OCI-LY3 (cell line): ENCODE data around the gene GCKR.

Experiments
- H2AFZ ChIP-seq: fragments of 200-600, 300-600 bp; shearing (Covaris generic); 2 replicates; pipeline ENCODE4 v1.6.0; 2014; ENCODE audit warnings: antibody characterized with exemption, low read depth, low read length
- H3K27ac ChIP-seq: fragments of 200-600, 300-600 bp; sonication (generic); 2 replicates; pipeline ENCODE4 v1.5.1; 2014; ENCODE audit warnings: mild to moderate bottlenecking, low read length, moderate library complexity, mixed read lengths
- H3K27me3 ChIP-seq: fragments of 200-600, 300-600 bp; sonication (generic); 2 replicates; pipeline ENCODE4 v1.6.1; 2014; ENCODE audit warnings: low read depth, low read length, mixed read lengths
- H3K36me3 ChIP-seq: fragments of 200-600, 300-600 bp; sonication (generic); replicated peaks from 2 replicates; pipeline ENCODE3; 2014; ENCODE audit warnings: low read depth, low read length, mixed read lengths
- H3K4me1 ChIP-seq: fragments of 300-600, 200-600 bp; sonication (generic); 2 replicates; pipeline ENCODE4 v1.6.1; 2014; ENCODE audit warnings: low read length, mixed read lengths
- H3K4me2 ChIP-seq: fragments of 200-600, 300-600 bp; sonication (generic); 2 replicates; pipeline ENCODE4 v1.6.1; 2014; ENCODE audit warnings: low read length, mixed read lengths
- H3K4me3 ChIP-seq: fragments of 300-600, 200-600 bp; sonication (generic); 2 replicates; pipeline ENCODE4 v1.5.1; 2014; ENCODE audit warnings: antibody characterized with exemption, mild to moderate bottlenecking, low read length, moderate library complexity
- H3K79me2 ChIP-seq: fragments of 300-600, 200-600 bp; shearing (Covaris generic); 2 replicates; pipeline ENCODE4 v1.6.1; 2014; ENCODE audit warnings: mild to moderate bottlenecking, low read length, mixed read lengths
- H3K9ac ChIP-seq: fragments of 300-600, 200-600 bp; shearing (Covaris generic); 2 replicates; pipeline ENCODE4 v1.6.0; 2014; ENCODE audit warnings: mild to moderate bottlenecking, low read length, moderate library complexity
- H3K9me3 ChIP-seq: fragments of 200-600, 300-600 bp; shearing (Covaris generic); 2 replicates; pipeline ENCODE4 v1.6.1; 2014; ENCODE audit warnings: low read length, mixed read lengths; ENCODE audit not compliant: insufficient read depth
- H4K20me1 ChIP-seq: fragments of 200-600, 300-600 bp; sonication (generic); 2 replicates; pipeline ENCODE4 v1.6.1; 2016; ENCODE audit warnings: low read length, mixed read lengths; ENCODE audit not compliant: insufficient read depth
- EZH2phosphoT487 ChIP-seq: fragments of 200-600 bp; shearing (Covaris generic); IDR thresholded peaks from 2 replicates; pipeline ENCODE4 v1.6.1; 2018; ENCODE audit warnings: antibody characterized with exemption, mixed run types, low read depth
- TF ChIP-seq, protein P1 (sequence below): fragments of 200-600, 300-600 bp; sonication (generic); IDR thresholded peaks from 2 replicates; pipeline ENCODE4 v1.5.1; 2014; ENCODE audit warnings: antibody characterized with exemption, low read length, low read depth

GCKR gene, protein sequence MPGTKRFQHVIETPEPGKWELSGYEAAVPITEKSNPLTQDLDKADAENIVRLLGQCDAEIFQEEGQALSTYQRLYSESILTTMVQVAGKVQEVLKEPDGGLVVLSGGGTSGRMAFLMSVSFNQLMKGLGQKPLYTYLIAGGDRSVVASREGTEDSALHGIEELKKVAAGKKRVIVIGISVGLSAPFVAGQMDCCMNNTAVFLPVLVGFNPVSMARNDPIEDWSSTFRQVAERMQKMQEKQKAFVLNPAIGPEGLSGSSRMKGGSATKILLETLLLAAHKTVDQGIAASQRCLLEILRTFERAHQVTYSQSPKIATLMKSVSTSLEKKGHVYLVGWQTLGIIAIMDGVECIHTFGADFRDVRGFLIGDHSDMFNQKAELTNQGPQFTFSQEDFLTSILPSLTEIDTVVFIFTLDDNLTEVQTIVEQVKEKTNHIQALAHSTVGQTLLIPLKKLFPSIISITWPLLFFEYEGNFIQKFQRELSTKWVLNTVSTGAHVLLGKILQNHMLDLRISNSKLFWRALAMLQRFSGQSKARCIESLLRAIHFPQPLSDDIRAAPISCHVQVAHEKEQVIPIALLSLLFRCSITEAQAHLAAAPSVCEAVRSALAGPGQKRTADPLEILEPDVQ

DNA sequence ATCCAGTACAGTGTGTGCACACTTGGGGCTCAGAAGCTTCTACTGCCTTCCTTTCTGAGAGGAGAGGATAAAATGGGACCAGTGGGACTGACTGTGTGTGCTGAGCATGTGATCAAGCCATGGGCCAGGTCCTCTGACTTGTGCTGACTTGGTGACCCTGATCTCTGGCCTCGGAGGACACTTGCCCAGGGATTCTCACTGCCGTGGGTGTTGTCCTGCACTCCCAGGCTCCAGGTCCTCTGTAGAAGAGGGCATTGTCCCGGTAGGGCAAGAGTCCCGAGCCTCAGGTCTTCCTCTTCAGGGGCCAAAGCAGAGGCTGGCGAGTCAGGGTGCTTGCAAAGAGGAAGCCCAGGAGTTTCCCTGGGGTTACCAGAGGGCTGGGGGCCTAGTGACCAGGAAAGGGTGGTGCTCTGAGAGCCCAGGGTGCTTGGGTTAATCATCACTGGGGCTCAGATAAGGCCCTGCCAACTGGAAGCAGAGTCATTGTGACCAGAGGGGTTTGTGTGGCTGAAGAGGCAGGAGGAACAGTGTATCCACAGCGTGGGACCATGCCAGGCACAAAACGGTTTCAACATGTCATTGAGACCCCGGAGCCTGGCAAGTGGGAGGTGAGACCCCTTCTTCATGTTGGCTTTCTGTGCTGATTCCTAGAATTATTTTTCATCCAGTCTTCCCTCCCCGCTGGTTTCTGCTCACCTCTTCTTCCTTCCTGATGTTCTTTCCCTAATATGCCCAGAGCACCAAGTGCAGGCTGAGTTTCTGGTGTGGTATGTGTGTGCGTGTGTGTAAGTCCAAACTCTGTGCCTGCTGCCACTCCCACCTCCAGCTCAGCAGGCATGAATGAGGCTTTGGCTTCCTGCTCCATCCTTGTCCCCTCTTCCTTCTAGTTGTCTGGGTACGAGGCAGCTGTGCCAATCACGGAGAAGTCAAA, at the start of gene GCKR:
TSS of gene GCKR (plus strand) at position 483 of the 931 bp plus-strand sequence. CDS start at position 549, 66 bp downstream.
- no peak within 1 kb of the TSS for H3K4me3 ChIP-seq
- TF ChIP-seq, protein P1, sequence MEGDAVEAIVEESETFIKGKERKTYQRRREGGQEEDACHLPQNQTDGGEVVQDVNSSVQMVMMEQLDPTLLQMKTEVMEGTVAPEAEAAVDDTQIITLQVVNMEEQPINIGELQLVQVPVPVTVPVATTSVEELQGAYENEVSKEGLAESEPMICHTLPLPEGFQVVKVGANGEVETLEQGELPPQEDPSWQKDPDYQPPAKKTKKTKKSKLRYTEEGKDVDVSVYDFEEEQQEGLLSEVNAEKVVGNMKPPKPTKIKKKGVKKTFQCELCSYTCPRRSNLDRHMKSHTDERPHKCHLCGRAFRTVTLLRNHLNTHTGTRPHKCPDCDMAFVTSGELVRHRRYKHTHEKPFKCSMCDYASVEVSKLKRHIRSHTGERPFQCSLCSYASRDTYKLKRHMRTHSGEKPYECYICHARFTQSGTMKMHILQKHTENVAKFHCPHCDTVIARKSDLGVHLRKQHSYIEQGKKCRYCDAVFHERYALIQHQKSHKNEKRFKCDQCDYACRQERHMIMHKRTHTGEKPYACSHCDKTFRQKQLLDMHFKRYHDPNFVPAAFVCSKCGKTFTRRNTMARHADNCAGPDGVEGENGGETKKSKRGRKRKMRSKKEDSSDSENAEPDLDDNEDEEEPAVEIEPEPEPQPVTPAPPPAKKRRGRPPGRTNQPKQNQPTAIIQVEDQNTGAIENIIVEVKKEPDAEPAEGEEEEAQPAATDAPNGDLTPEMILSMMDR = no peak
- no peak for TF ChIP-seq EZH2phosphoT487
- H3K9ac ChIP-seq = no peak within 1 kb of the TSS
- 0 out of 2 replicates have a peak, but pooled peaks cover 4% of the 10 kb centered on the region for H3K27me3 ChIP-seq
- H3K4me1 ChIP-seq = peaks cover under 1% of the 10 kb centered on the region; the same call in 1 of the 2 replicates
- no peaks in the 10 kb centered on the region for H3K9me3 ChIP-seq
- no peaks in the 10 kb centered on the region for H4K20me1 ChIP-seq
- H3K79me2 ChIP-seq = no peaks in the 10 kb centered on the region
- no peak within 1 kb of the TSS for H3K4me2 ChIP-seq
- no peak within 1 kb of the TSS for H3K27ac ChIP-seq
- H2AFZ ChIP-seq = no peak within 1 kb of the TSS
- no peaks in the 10 kb centered on the region for H3K36me3 ChIP-seq

DNA sequence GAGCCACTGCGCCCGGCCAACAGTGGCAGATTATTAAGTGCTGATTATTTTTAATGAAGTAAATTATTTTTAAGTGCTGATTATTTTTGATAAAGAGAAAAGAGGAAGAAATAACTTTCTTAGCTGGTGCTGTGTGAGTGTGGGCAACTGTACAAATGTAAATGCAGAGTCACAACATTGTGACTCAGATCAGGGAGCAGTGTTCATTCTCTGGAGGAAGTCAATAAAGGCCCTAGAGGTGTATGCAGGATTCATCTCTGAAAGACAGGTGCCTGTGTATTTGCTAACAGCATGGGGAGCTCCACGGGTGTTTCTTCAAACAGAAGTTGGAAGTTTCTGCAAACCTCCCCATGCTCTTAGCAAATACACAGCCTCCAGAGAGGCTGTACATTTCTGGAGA, 48.3 kb upstream of the GCKR start:
- TF ChIP-seq EZH2phosphoT487 = no peak
- TF ChIP-seq, protein P1 = no peak
- H3K36me3 ChIP-seq = no peaks in the 10 kb centered on the region

DNA sequence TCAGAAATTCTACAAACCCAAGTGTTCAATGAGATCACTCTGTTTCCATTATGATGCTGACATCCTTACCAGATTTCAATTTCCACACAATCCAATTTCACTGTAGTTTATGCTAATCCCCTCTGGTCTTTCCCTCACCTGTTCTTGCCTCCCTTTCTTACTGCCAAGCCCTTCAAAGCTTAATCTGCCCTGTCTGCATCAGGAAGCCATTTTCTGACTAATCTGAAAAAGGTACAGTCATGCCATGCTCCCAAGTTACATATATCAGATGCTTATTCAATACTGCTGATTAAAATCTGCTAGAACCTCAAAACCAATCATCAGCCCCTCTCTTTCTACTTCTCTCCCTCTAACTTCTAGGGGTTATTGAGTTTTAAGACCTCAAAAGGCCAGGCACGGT, 45.5 kb upstream of the GCKR start:
- TF ChIP-seq, protein P1 = no peak
- no peak for TF ChIP-seq EZH2phosphoT487
- H3K79me2 ChIP-seq = no peaks in the 10 kb centered on the region
- H3K9ac ChIP-seq = no peak overlapping the region
- no peaks in the 10 kb centered on the region for H3K4me1 ChIP-seq
- no peak overlapping the region for H2AFZ ChIP-seq
- H3K4me3 ChIP-seq = no peak overlapping the region
- no peaks in the 10 kb centered on the region for H3K36me3 ChIP-seq
- no peaks in the 10 kb centered on the region for H3K9me3 ChIP-seq
- no peaks in the 10 kb centered on the region for H4K20me1 ChIP-seq
- no peak overlapping the region for H3K27ac ChIP-seq
- no peak overlapping the region for H3K4me2 ChIP-seq
- no peaks in the 10 kb centered on the region for H3K27me3 ChIP-seq

More for the DNA sequence above, 48.3 kb upstream of the GCKR start:
- no peak overlapping the region for H2AFZ ChIP-seq
- H3K27ac ChIP-seq = no peak overlapping the region
- H4K20me1 ChIP-seq = no peaks in the 10 kb centered on the region
- no peaks in the 10 kb centered on the region for H3K79me2 ChIP-seq
- no peaks in the 10 kb centered on the region for H3K4me1 ChIP-seq
- no peak overlapping the region for H3K4me3 ChIP-seq
- no peaks in the 10 kb centered on the region for H3K9me3 ChIP-seq
- H3K9ac ChIP-seq = no peak overlapping the region
- H3K4me2 ChIP-seq = no peak overlapping the region
- no peaks in the 10 kb centered on the region for H3K27me3 ChIP-seq

DNA sequence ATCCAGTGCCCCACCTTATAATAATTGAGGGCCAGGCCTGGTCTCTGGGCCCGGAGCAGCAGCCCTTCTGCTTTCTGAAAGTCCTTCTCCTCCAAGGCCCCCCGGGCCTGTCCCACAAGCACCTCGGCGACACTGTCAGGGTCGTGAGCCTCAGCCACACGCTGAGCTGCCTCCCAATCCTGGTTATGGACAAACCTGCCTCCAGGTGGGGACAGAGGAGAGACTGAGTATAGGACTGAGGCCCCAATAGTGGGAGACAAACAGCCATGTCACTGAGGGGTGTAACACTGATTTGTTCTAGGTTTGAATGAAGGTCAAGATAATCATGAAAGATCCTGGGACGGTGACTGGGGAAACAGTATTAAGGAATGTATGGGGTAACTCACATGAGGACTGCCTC, 42.7 kb upstream of the GCKR start:
- Histone ChIP-seq H4K20me1 (no peaks in the 10 kb centered on the region), H3K4me2 (no peak overlapping the region), H3K27ac (no peak overlapping the region), H3K27me3 (no peaks in the 10 kb centered on the region), H3K79me2 (no peaks in the 10 kb centered on the region), H3K4me3 (no peak overlapping the region), H2AFZ (no peak overlapping the region), H3K36me3 (no peaks in the 10 kb centered on the region), H3K4me1 (no peaks in the 10 kb centered on the region), H3K9me3 (no peaks in the 10 kb centered on the region), H3K9ac (no peak overlapping the region)
- TF ChIP-seq, protein P1 = no peak
- no peak for TF ChIP-seq EZH2phosphoT487
